Body of pancreas (tissue), 4 donors: Measurements from ENCODE around the gene HMGB4.

ENCODE experiments used
- CTCF ChIP-seq, 7 experiments: fragments of 450-650 bp in 4 of 7; fragments of 200-600 bp in 3 of 7; sonication (generic) in 3 of 7; IDR thresholded peaks; one replicate each; pipeline ENCODE4 v1.5.1; 2016 to 2019; ENCODE audit warnings: antibody characterized with exemption in 7 of 7
- POLR2A ChIP-seq, 3 donors: fragments of 450-650 bp; IDR thresholded peaks; one replicate each; pipeline ENCODE4 v1.6.1; 2016; ENCODE audit warnings: antibody characterized with exemption in 3 of 3, mild to moderate bottlenecking in 2 of 3

- TF ChIP-seq POLR2A (IDR thresholded peaks at IDR 0.05) (no peak), CTCF (IDR thresholded peaks at IDR 0.05) (no peak)
Measured at GRCh38 chr1:33876970-33877650, 13.2 kb downstream of the HMGB4 start.
